ENCODE measurements around the gene DYNLL1.
"Not testable (repeated sequence)": the region's sequence is repeated elsewhere in the genome, so short reads cannot be mapped to it uniquely, and the experiment has no call there.

Gene DYNLL1

DNA sequence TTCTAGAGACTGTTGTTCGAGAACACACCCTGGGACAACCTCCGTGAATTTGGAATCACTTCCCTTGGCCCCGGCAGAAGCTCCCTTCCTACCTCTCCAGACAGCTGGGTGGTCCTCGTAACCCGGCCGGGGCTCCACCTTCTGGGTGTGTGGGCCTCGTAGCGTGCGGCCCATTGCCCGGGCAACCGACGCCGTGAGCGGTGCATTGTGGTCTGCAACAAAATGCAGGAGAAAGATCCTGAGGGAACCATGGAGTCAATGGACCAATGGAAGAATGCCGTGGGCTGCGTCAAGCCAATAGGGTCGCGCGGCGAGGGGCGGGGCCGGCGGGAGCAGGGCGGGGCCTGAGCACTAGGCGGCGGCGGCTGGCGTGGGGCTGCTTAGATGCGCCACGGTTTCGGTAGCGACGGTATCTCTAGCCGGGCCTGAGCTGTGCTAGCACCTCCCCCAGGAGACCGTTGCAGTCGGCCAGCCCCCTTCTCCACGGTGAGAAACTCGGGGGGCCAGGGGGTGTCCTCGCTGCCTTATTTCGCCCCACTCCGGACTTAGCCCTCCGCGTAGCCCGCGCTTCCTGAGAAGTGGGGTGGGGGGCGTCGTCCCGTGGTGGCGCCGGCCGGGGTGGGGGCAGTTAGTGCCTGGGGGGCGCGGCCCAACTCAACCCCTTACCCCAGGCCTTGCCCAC lies at the start of gene DYNLL1:
DYNLL1 (plus strand) TSS at position 383 of the 682 bp plus-strand sequence. CDS start 309 bp downstream, outside the sequence.
- H3K27me3 Mint-ChIP-seq (ENCODE audit: low read depth, poor library complexity): peaks cover 3% of the 10 kb centered on the region
- H3K27ac Mint-ChIP-seq: peak within 1 kb of the TSS; percentile 99
- H3K9me3 Mint-ChIP-seq: no peaks in the 10 kb centered on the region
- H3K36me3 Mint-ChIP-seq (ENCODE audit: low read depth): peaks cover 41% of the 10 kb centered on the region
- peak within 1 kb of the TSS; percentile 100 for H3K4me3 Mint-ChIP-seq
- H3K4me1 Mint-ChIP-seq: peaks cover 40% of the 10 kb centered on the region
- TF ChIP-seq, protein P1, sequence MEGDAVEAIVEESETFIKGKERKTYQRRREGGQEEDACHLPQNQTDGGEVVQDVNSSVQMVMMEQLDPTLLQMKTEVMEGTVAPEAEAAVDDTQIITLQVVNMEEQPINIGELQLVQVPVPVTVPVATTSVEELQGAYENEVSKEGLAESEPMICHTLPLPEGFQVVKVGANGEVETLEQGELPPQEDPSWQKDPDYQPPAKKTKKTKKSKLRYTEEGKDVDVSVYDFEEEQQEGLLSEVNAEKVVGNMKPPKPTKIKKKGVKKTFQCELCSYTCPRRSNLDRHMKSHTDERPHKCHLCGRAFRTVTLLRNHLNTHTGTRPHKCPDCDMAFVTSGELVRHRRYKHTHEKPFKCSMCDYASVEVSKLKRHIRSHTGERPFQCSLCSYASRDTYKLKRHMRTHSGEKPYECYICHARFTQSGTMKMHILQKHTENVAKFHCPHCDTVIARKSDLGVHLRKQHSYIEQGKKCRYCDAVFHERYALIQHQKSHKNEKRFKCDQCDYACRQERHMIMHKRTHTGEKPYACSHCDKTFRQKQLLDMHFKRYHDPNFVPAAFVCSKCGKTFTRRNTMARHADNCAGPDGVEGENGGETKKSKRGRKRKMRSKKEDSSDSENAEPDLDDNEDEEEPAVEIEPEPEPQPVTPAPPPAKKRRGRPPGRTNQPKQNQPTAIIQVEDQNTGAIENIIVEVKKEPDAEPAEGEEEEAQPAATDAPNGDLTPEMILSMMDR (IDR thresholded peaks at IDR 0.05): no peak
- peak; percentile 99 for DNase-seq

DNA sequence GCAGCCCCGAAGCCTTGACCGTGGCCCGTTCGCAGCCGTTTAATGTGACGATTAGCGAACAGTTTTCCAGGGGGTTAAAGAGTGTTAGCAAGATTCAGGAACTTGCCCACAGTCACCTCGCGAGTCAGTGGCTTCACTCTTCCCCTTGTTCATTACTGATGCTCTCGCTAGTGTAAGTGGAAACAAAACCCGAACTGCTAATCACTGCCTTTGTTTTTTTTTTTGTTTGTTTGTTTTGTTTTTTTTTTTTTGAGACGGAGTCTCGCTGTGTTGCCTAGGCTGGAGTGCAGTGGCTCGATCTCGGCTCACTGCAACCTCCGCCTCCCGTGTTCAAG lies 49.1 kb upstream of the DYNLL1 start:
- Mint-ChIP-seq H3K36me3 (ENCODE audit: low read depth) (peaks cover 23% of the 10 kb centered on the region), H3K4me3 (peak overlapping the region; percentile 99), H3K27ac (peak overlapping the region; percentile 99)

DNA sequence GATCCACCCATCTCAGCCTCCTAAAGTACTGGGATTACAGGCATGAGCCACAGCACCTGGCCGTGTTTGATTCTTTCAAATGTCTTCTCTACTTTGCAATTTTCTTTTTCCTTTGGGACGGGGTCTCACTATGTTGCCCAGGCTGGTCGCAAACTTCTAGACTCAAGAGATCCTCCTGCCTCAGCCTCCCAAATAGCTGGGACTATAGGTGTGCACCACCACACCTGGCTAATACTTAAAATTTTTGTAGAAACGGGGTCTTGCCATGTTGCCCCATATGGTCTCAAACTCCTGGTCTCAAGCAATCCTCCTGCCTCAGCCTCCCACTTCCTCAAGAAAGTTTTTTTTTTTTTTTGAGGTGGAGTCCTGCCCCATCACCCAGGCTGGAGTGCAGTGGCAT lies 47.9 kb upstream of the DYNLL1 start:
- Mint-ChIP-seq H3K9me3 (no peaks in the 10 kb centered on the region), H3K27me3 (ENCODE audit: low read depth, poor library complexity) (no peaks in the 10 kb centered on the region), H3K4me1 (peaks cover 45% of the 10 kb centered on the region), H3K36me3 (ENCODE audit: low read depth) (peaks cover 17% of the 10 kb centered on the region), H3K4me3 (peak overlapping the region; percentile 99), H3K27ac (no peak overlapping the region)
- DNase-seq: no peak
- TF ChIP-seq, protein P1 (IDR thresholded peaks at IDR 0.05): no peak

More for the DNA sequence above, 49.1 kb upstream of the DYNLL1 start:
- H3K9me3 Mint-ChIP-seq; DNase-seq; H3K27me3 Mint-ChIP-seq (ENCODE audit: low read depth, poor library complexity): not testable (repeated sequence)
- H3K4me1 Mint-ChIP-seq: peaks cover 45% of the 10 kb centered on the region

DNA sequence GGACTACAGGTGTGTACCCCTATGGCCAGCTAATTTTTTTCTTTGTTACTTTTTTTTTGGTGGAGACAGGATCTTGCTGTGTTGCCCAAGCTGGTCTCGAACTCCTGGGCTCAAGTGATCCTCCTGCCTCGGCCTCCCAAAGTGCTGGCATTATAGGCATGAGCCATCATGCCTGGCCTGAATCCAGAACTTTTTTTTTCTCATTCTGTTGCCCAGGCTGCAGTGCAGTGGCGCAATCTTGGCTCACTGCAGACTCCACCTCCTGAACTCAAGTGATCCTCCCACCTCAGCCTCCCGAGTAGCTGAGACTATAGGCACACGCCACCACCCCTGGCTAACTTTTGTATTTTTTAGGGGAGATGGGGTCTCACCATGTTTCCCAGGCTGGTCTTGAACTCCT lies 43.4 kb upstream of the DYNLL1 start:
- H3K27ac Mint-ChIP-seq; H3K9me3 Mint-ChIP-seq; DNase-seq; H3K27me3 Mint-ChIP-seq (ENCODE audit: low read depth, poor library complexity); H3K4me3 Mint-ChIP-seq: not testable (repeated sequence)
- peaks cover 11% of the 10 kb centered on the region for H3K4me1 Mint-ChIP-seq
- peaks cover 35% of the 10 kb centered on the region for H3K36me3 Mint-ChIP-seq (ENCODE audit: low read depth)

DNA sequence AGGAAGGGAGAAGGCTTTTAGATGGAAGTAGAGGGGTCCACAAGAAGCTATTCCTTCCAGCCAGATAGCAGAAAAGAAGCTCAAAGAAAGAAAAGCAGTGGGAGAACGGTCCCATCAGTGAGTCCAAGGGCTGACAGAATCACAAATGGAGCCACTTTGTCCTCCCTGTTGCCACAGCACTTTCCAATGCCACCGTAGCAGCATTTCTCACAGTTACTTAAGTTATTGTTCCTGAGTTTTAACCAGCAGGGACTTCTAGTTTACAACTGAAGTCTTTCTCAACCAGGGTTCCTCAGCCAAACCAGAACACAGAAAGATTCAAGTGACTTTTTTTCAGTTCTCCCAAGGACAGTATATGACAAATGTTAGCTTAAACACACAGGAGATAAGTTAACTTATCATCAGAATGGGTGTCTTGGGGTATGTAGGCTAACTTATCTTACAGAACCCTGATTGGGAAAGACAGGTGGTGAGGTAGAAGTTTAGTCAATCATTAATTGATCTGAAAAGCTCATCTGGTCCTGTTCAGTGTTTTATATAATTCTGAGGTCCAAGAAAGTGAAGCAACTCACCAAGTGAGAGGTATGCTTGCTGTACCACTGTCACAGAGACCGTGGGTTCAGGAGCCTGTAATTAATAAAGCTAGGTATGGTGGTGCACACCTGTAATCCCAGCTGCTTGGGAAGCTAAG lies 42.7 kb upstream of the DYNLL1 start:
- DNase-seq: no peak
- H3K36me3 Mint-ChIP-seq (ENCODE audit: low read depth): peaks cover 35% of the 10 kb centered on the region
- TF ChIP-seq, protein P1 (IDR thresholded peaks at IDR 0.05): no peak
- no peak overlapping the region for H3K27ac Mint-ChIP-seq
- H3K9me3 Mint-ChIP-seq: no peaks in the 10 kb centered on the region
- no peaks in the 10 kb centered on the region for H3K27me3 Mint-ChIP-seq (ENCODE audit: low read depth, poor library complexity)
- H3K4me1 Mint-ChIP-seq: peaks cover 4% of the 10 kb centered on the region
- no peak overlapping the region for H3K4me3 Mint-ChIP-seq

DNA sequence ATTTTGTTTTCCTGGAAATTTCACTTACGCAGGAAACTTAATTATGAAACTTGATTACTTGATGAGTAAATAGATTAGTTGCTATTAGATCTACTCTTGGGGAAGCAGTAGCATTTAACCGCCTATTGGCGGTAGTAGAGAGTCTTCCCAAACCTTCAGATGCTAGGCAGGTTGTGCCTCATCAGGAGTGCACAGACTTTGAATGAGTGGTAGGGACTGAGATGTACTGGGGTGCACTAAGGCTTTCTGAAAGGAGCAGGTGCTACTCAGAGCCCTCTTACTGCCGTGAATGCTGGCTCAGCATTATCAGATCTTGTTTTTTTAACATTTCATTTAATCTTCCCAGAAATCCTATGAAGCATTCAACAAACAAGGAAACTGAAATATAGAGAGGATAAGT lies 41.9 kb upstream of the DYNLL1 start:
- TF ChIP-seq, protein P1 (IDR thresholded peaks at IDR 0.05): peak; percentile 58
- no peak for DNase-seq
- peaks cover 40% of the 10 kb centered on the region for H3K36me3 Mint-ChIP-seq (ENCODE audit: low read depth)
- no peak overlapping the region for H3K4me3 Mint-ChIP-seq
- no peaks in the 10 kb centered on the region for H3K9me3 Mint-ChIP-seq
- no peaks in the 10 kb centered on the region for H3K27me3 Mint-ChIP-seq (ENCODE audit: low read depth, poor library complexity)
- H3K4me1 Mint-ChIP-seq: peaks cover 4% of the 10 kb centered on the region
- peak overlapping the region; percentile 68 for H3K27ac Mint-ChIP-seq

DNA sequence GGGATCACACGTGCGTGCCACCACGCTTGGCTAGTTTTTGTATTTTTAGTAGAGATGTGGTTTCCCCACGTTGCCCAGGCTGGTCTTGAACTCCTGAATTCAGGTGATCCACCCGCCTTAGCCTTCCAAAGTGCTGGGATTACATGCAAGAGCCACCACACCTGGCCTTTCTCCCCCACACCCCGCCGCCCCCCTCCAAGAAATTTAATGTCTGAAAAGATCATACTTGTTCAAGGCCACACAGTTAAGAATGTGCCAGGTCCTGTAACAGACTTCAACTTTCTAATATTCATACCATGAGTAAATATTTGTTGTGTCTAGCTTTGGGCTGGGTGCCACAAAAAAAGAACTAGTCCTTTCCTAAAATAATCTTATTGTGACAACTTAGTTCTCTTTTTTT lies 40.6 kb upstream of the DYNLL1 start:
- no peak for DNase-seq
- H3K27me3 Mint-ChIP-seq (ENCODE audit: low read depth, poor library complexity): no peaks in the 10 kb centered on the region
- no peaks in the 10 kb centered on the region for H3K4me1 Mint-ChIP-seq
- peaks cover 45% of the 10 kb centered on the region for H3K36me3 Mint-ChIP-seq (ENCODE audit: low read depth)
- no peaks in the 10 kb centered on the region for H3K9me3 Mint-ChIP-seq
- TF ChIP-seq, protein P1 (IDR thresholded peaks at IDR 0.05): no peak
- H3K27ac Mint-ChIP-seq: no peak overlapping the region
- no peak overlapping the region for H3K4me3 Mint-ChIP-seq
